Esophagus muscularis mucosa (tissue), 4 donors: ENCODE results near the gene CDK17. TPM values are rescaled to one million over a fixed set of nuclear protein-coding genes. Genes with fewer than 3 reads are reported as not detected.
A peak's percentile ranks its signal among the peaks of the same experiment; 100 is the strongest.

Experiments used
- DNase-seq: peaks from one replicate; pipeline ENCODE4 v3.0.0-alpha.2; 2017; ENCODE audit errors: extremely low spot score
- H3K27ac ChIP-seq, 4 donors: fragments of 200-600 bp; sonication (generic); replicated peaks in 1 of 4; 1 replicate in 3 of 4; 2 replicates in 1 of 4; pipeline ENCODE4 v1.5.1; 2016 to 2019; ENCODE audit warnings: mild to moderate bottlenecking in 1 of 4
- H3K27me3 ChIP-seq, 4 donors: fragments of 200-600 bp; sonication (generic); one replicate each; pipeline versions ENCODE4 v1.5.1 to v1.6.0; 2016 to 2019
- H3K36me3 ChIP-seq, 4 donors: fragments of 200-600 bp; sonication (generic); one replicate each; pipeline ENCODE4 v1.5.1; 2016 to 2019
- H3K4me1 ChIP-seq, 4 donors: fragments of 200-600 bp; sonication (generic); one replicate each; pipeline ENCODE4 v1.5.1; 2016 to 2019
- H3K4me3 ChIP-seq, 4 donors: fragments of 200-600 bp; sonication (generic); 1 replicate in 2 of 4; 2 replicates in 2 of 4; pipeline ENCODE4 v1.5.1; 2016 to 2019; ENCODE audit warnings: mild to moderate bottlenecking in 4 of 4, moderate library complexity in 1 of 4
- H3K9me3 ChIP-seq, 4 donors: fragments of 200-600 bp; sonication (generic); 1 replicate in 3 of 4; 2 replicates in 1 of 4; pipeline ENCODE4 v1.5.1; 2016 to 2019
- CTCF ChIP-seq, 3 experiments: fragments of 200-600 bp in 2 of 3; fragments of 450-650 bp in 1 of 3; sonication (generic) in 2 of 3; IDR thresholded peaks; one replicate each; pipeline ENCODE4 v1.5.1; 2017 to 2019; ENCODE audit warnings: antibody characterized with exemption in 3 of 3, mild to moderate bottlenecking in 2 of 3, moderate library complexity in 1 of 3
- EP300 ChIP-seq: sonication (generic); formaldehyde crosslinking; IDR thresholded peaks from one replicate; pipeline ENCODE4 v1.6.1; 2017; ENCODE audit warnings: antibody characterized with exemption
- POLR2A ChIP-seq: fragments of 450-650 bp; IDR thresholded peaks from one replicate; pipeline ENCODE4 v1.6.1; 2017; ENCODE audit warnings: antibody characterized with exemption, moderate library complexity, mild to moderate bottlenecking, low read depth
- POLR2AphosphoS5 ChIP-seq, 2 donors: sonication (generic); formaldehyde crosslinking; IDR thresholded peaks; one replicate each; pipeline ENCODE4 v1.6.1; 2017; ENCODE audit warnings: antibody characterized with exemption in 2 of 2
- WGBS: methylation state at CpG from one replicate; pipeline ENCODE4 v1.1.5; 2018; 5-methylcytosine and 5-hydroxymethylcytosine counted together
- intact Hi-C: fragments of 100-400 bp; cut with DNase I; formaldehyde crosslinking; loops from one replicate; pipeline ENCODE4 v1.15.1; 2023
- total RNA-seq, 4 donors: library from RNA; depleted of rRNA; stranded (reverse); fragments of >200 nt; gene quantifications; one replicate each; pipeline versions ENCODE4 v1.1.0 to v1.2.1, GENCODE V29; 2016

Gene CDK17
- total RNA-seq, 4 donors from 2014 or later = 56.2 to 96.9 (median 68.6) TPM

- H3K27me3 ChIP-seq = no peaks in the 10 kb centered on the region
- peak overlapping the region in 2 of 4 donors; percentile 9 to 26 for H3K4me3 ChIP-seq
- TF ChIP-seq CTCF (IDR thresholded peaks at IDR 0.05) (no peak), EP300 (peak; percentile 90), POLR2AphosphoS5 (IDR thresholded peaks at IDR 0.05) (peak in 1 of 2 donors; percentile 80), POLR2A (no peak)
- no peaks in the 10 kb centered on the region for H3K9me3 ChIP-seq
- 15% methylated on average over 9 of the region's 9 CpGs for WGBS
- intact Hi-C loops = no loop called here
- H3K27ac ChIP-seq = peak overlapping the region; percentile 92 to 95 (median 92)
- H3K4me1 ChIP-seq = peaks cover 96 to 100% (median 100%) of the 10 kb centered on the region in 4 donors
- no peaks in the 10 kb centered on the region for H3K36me3 ChIP-seq
- peak; percentile 96 for DNase-seq
Observed at GRCh38 chr12:96237465-96238077, 162.7 kb downstream of the CDK17 start.

GRCh38 chr12:96237035-96237434 lies 163.2 kb downstream of the CDK17 start:
- peaks cover 91 to 100% (median 100%) of the 10 kb centered on the region in 4 donors for H3K4me1 ChIP-seq
- H3K27ac ChIP-seq = peak overlapping the region; percentile 92 to 95 (median 92)

GRCh38 chr12:96236221-96236822 lies 163.9 kb downstream of the CDK17 start:
- Histone ChIP-seq H3K27ac (peak overlapping the region; percentile 92 to 95 (median 92)), H3K27me3 (no peaks in the 10 kb centered on the region), H3K4me3 (peak overlapping the region in 1 of 4 donors; percentile 4), H3K9me3 (no peaks in the 10 kb centered on the region), H3K36me3 (no peaks in the 10 kb centered on the region), H3K4me1 (peaks cover 85 to 100% (median 100%) of the 10 kb centered on the region in 4 donors)
- intact Hi-C loops = no loop called here
- 46% methylated on average over 18 of the region's 18 CpGs for WGBS
- no peak for DNase-seq
- TF ChIP-seq CTCF (IDR thresholded peaks at IDR 0.05) = peak in 1 of 3 experiments; percentile 3
- peak; percentile 44 for TF ChIP-seq EP300
- no peak for TF ChIP-seq POLR2A
- TF ChIP-seq POLR2AphosphoS5 (IDR thresholded peaks at IDR 0.05) = peak in 1 of 2 donors; percentile 91

More at GRCh38 chr12:96237035-96237434, 163.2 kb downstream of the CDK17 start:
- Histone ChIP-seq H3K36me3 (no peaks in the 10 kb centered on the region), H3K4me3 (peak overlapping the region in 2 of 4 donors; percentile 9 to 26), H3K27me3 (no peaks in the 10 kb centered on the region), H3K9me3 (no peaks in the 10 kb centered on the region)
- intact Hi-C loops = no loop called here
- DNase-seq = no peak
- TF ChIP-seq CTCF (IDR thresholded peaks at IDR 0.05) (no peak), POLR2AphosphoS5 (IDR thresholded peaks at IDR 0.05) (no peak), POLR2A (no peak), EP300 (no peak)
- WGBS = 79% methylated on average over 7 of the region's 7 CpGs

- Histone ChIP-seq H3K4me3 (no peak overlapping the region), H3K4me1 (peaks cover 77 to 100% (median 100%) of the 10 kb centered on the region in 4 donors), H3K36me3 (peaks cover 0 to 4% (median 0%) of the 10 kb centered on the region in 4 donors), H3K27me3 (no peaks in the 10 kb centered on the region), H3K9me3 (no peaks in the 10 kb centered on the region), H3K27ac (peak overlapping the region; percentile 92 to 95 (median 92))
- 76% methylated on average over 5 of the region's 5 CpGs for WGBS
- no peak for TF ChIP-seq EP300
- TF ChIP-seq POLR2A = no peak
- TF ChIP-seq POLR2AphosphoS5 (IDR thresholded peaks at IDR 0.05) = no peak
- no peak for TF ChIP-seq CTCF (IDR thresholded peaks at IDR 0.05)
- intact Hi-C loops = no loop called here
- no peak for DNase-seq
Observed at GRCh38 chr12:96235484-96235826, 164.8 kb downstream of the CDK17 start.
